ENCODE data around the gene CEACAM4. TPM values are rescaled to one million over a fixed set of nuclear protein-coding genes. Genes with fewer than 3 reads are reported as not detected.
A peak's percentile ranks its signal among the peaks of the same experiment; 100 is the strongest.

Gene CEACAM4
- total RNA-seq, 1 donor from 2014 or later = not detected

GRCh38 chr19:41617941-41618730, 8.7 kb downstream of the CEACAM4 start:
- no peaks in the 10 kb centered on the region for H3K36me3 ChIP-seq
- no peaks in the 10 kb centered on the region for H3K9me3 ChIP-seq (ENCODE audit: low read depth)
- Mint-ChIP-seq H3K9me3 (peaks cover 10% of the 10 kb centered on the region), H3K4me3 (no peak overlapping the region), H3K36me3 (no peaks in the 10 kb centered on the region), H3K27ac (no peak overlapping the region), H3K27me3 (ENCODE audit: insufficient read depth, low read depth) (peaks cover 17% of the 10 kb centered on the region), H3K4me1 (no peaks in the 10 kb centered on the region)
- no peak overlapping the region for H3K4me3 ChIP-seq
- H3K4me1 ChIP-seq = no peaks in the 10 kb centered on the region
- H3K9ac ChIP-seq = no peak overlapping the region
- TF ChIP-seq EZH2 (IDR thresholded peaks at IDR 0.05) (no peak), EZH2phosphoT487 (IDR thresholded peaks at IDR 0.05) (no peak), CTCF (IDR thresholded peaks at IDR 0.05) (no peak)
- H4K20me1 ChIP-seq (ENCODE audit: low read depth) = no peaks in the 10 kb centered on the region
- no peaks in the 10 kb centered on the region for H3K27me3 ChIP-seq
- DNase-seq (ENCODE audit: low spot score) = no peak
- no peak overlapping the region for H3K4me2 ChIP-seq
- H2AFZ ChIP-seq (replicated peaks) = no peak overlapping the region
- no peaks in the 10 kb centered on the region for H3F3A ChIP-seq (ENCODE audit: low read depth)
- no peak overlapping the region for H3K27ac ChIP-seq
- H3K79me2 ChIP-seq (ENCODE audit: low read depth) = no peaks in the 10 kb centered on the region

DNA sequence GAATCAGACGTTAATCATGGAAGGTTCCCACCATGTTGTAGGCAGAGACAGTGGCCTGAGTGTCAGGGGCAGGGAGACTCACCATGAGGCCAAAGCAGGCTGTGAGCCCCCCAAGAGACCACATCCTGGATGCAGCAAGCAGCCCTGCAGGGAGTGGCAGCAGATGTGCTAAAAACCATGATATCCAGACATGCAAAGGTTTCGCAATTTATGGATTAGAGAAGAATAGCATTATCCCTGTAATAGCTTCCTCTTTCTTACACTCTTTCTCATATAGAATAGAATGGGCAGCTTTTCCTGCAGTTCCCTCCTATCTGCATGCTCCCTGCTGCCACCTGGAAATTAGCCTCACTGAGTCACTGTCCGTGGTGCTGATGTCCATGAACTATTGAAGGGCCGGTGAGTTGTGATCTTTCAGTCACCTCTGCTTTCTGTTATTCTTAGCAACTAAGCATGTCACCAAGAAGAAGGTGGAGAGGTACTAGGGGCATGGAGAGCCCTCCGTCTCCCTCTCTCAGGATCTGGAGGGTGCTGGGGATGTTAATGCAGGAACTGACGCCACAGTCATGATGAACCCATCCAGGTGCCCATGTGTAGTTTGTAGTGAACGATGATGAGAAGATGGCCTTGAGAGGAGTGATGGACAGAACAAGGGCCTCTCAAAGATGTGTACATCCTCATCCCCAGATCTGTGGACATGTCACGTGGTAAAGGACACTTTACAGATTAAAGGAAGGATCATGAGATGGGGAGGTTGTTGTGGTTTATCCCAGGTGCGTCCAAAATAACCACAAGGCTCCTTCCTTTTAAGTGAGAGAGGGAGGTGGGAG, 9.9 kb downstream of the CEACAM4 start:
- no peaks in the 10 kb centered on the region for H3K9me3 ChIP-seq (ENCODE audit: low read depth)
- no peak overlapping the region for H2AFZ ChIP-seq (replicated peaks)
- no peaks in the 10 kb centered on the region for H3K27me3 ChIP-seq
- H3K27ac ChIP-seq = no peak overlapping the region
- H3K4me1 Mint-ChIP-seq = no peaks in the 10 kb centered on the region
- H3K36me3 Mint-ChIP-seq = no peaks in the 10 kb centered on the region
- peaks cover 15% of the 10 kb centered on the region for H3K27me3 Mint-ChIP-seq (ENCODE audit: insufficient read depth, low read depth)
- peak; percentile 29 for DNase-seq (ENCODE audit: low spot score)
- TF ChIP-seq CTCF (IDR thresholded peaks at IDR 0.05) = no peak
- no peak for TF ChIP-seq EZH2 (IDR thresholded peaks at IDR 0.05)
- no peak for TF ChIP-seq EZH2phosphoT487 (IDR thresholded peaks at IDR 0.05)
- peaks cover 10% of the 10 kb centered on the region for H3K9me3 Mint-ChIP-seq
- no peaks in the 10 kb centered on the region for H3K4me1 ChIP-seq
- H4K20me1 ChIP-seq (ENCODE audit: low read depth) = no peaks in the 10 kb centered on the region
- H3K79me2 ChIP-seq (ENCODE audit: low read depth) = no peaks in the 10 kb centered on the region
- H3F3A ChIP-seq (ENCODE audit: low read depth) = no peaks in the 10 kb centered on the region
- H3K27ac Mint-ChIP-seq = no peak overlapping the region
- no peak overlapping the region for H3K4me3 Mint-ChIP-seq
- H3K4me2 ChIP-seq = no peak overlapping the region
- no peak overlapping the region for H3K4me3 ChIP-seq
- H3K9ac ChIP-seq = no peak overlapping the region
- no peaks in the 10 kb centered on the region for H3K36me3 ChIP-seq

DNA sequence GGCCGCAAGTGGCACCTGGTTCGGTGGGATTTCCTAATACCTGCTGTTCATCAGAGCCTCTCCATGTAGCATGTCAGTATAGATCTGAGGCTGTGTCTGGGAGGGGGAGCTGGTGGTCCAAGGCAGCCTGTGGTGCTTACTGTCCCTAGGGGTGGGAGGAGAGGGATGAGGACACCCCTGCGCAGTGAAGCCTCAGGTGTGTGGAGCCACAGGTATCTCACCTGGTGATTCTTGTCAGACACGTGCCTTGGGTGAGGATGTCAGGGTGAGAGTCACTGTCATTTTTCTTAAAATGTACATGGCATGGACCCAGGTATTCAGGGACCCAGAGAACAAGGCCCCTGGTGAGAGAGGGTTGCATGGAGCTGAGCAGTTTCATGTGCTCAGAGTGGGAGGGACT, 11.7 kb downstream of the CEACAM4 start:
- H3K4me1 ChIP-seq = no peaks in the 10 kb centered on the region
- H3K4me3 ChIP-seq = no peak overlapping the region
- H3K4me2 ChIP-seq = no peak overlapping the region
- Mint-ChIP-seq H3K4me1 (no peaks in the 10 kb centered on the region), H3K36me3 (no peaks in the 10 kb centered on the region), H3K9me3 (peaks cover 8% of the 10 kb centered on the region), H3K4me3 (no peak overlapping the region), H3K27me3 (ENCODE audit: insufficient read depth, low read depth) (peaks cover 11% of the 10 kb centered on the region), H3K27ac (no peak overlapping the region)
- no peak overlapping the region for H3K27ac ChIP-seq
- no peaks in the 10 kb centered on the region for H3K9me3 ChIP-seq (ENCODE audit: low read depth)
- H3K79me2 ChIP-seq (ENCODE audit: low read depth) = no peaks in the 10 kb centered on the region
- no peaks in the 10 kb centered on the region for H3K27me3 ChIP-seq
- TF ChIP-seq EZH2 (IDR thresholded peaks at IDR 0.05) (no peak), CTCF (IDR thresholded peaks at IDR 0.05) (no peak), EZH2phosphoT487 (IDR thresholded peaks at IDR 0.05) (no peak)
- DNase-seq (ENCODE audit: low spot score) = no peak
- no peaks in the 10 kb centered on the region for H4K20me1 ChIP-seq (ENCODE audit: low read depth)
- H3F3A ChIP-seq (ENCODE audit: low read depth) = no peaks in the 10 kb centered on the region
- no peaks in the 10 kb centered on the region for H3K36me3 ChIP-seq
- H3K9ac ChIP-seq = no peak overlapping the region
- H2AFZ ChIP-seq (replicated peaks) = no peak overlapping the region

Data from neural progenitor cell (in vitro differentiated cells).